Ramos (cell line): ENCODE data around the gene CAPN3.

Experiments
- in situ Hi-C: fragments of 300-500 bp; cut with MboI; formaldehyde crosslinking; loops from one replicate; pipeline ENCODE4 v1.14.3; 2022; ENCODE audit warnings: low sequenced_read_pairs; ENCODE audit not compliant: unreplicated experiment

Gene CAPN3

GRCh38 chr15:42445551-42445950 lies 86.2 kb downstream of the CAPN3 start:
- in situ Hi-C loops = no loop called here

GRCh38 chr15:42447599-42447998 lies 88.3 kb downstream of the CAPN3 start:
- in situ Hi-C loops = no loop called here

GRCh38 chr15:42448281-42448680 lies 89.0 kb downstream of the CAPN3 start:
- in situ Hi-C loops = no loop called here

- in situ Hi-C loops = no loop called here
Observed at GRCh38 chr15:42449770-42450424, 90.6 kb downstream of the CAPN3 start.

GRCh38 chr15:42450425-42450790 lies 91.1 kb downstream of the CAPN3 start:
- in situ Hi-C loops = no loop called here

- in situ Hi-C loops = no loop called here
Observed at GRCh38 chr15:42453826-42454225, 94.5 kb downstream of the CAPN3 start.

- in situ Hi-C loops = no loop called here
Observed at GRCh38 chr15:42456531-42456930, 97.2 kb downstream of the CAPN3 start.

- in situ Hi-C loops = no loop called here
Observed at GRCh38 chr15:42456971-42457370, 97.7 kb downstream of the CAPN3 start.

GRCh38 chr15:42457445-42458442 lies 98.4 kb downstream of the CAPN3 start:
- in situ Hi-C loops = no loop called here

- in situ Hi-C loops = no loop called here
Observed at GRCh38 chr15:42461261-42461660, 102.0 kb downstream of the CAPN3 start.
